CD1c-positive myeloid dendritic cell (primary cell): ENCODE results near the gene CLRN1.

ENCODE experiments used
- DNase-seq: peaks from one replicate; pipeline ENCODE4 v3.0.0-alpha.2; 2016; ENCODE audit errors: extremely low spot score

The CLRN1 gene

DNA sequence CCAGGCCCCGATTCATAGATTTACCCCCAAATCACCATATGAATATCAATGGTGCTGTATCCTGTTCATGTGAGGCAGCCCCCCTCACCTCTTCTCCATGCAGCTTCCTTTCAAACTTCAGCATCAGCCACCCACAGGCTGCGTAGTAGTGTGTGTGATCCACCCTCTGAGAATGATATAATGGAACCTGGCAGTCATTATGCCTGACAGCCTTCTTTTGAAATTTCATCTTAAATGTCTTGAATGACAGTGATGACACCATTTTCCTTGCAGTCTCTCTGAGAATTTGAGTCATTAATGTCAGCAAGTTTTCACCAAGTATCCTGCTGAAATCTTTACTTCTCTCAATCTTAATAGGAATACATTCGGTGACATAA, 3.5 kb upstream of the CLRN1 start:
- no peak for DNase-seq

DNA sequence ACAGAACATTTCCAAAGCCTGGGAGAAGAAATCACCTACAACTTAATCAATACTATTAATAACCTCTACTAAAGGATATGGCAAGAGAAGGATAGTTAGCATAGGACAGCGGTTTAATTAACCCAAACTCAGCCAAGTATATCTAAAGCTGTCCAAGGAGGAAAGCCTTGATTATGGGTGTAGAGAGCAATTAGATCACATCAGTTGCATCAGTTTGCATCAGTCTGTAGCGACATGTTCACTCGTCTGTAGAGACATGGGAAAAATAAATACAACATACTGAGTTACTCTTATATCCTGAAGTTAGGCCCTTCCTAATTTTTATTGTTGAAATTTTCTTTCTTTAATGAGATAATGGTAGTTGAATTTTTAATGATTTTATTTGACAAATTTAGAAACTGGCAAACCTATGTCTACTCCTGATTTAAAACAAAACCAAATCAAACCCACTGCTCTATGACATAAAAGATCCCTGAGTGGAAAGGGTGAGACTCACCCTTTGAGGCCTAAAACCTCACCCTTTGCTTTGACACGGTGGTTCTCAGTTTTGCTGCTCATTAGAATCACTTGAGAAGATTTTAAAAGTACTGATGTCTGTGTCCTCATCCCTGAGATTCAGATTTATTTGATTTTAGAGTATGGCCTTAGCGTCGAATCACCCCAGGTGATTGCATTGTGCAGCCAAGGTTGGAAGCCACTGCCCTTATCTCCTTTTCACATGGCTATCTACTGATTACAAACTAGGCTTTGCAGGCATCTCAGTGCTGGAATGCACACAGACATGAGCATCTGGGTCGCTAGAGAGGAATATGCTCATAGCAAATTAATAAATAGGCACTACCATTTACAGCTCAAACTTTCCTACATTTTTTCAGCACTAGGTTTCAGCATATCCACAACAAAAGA, 2.8 kb upstream of the CLRN1 start:
- DNase-seq: no peak

DNA sequence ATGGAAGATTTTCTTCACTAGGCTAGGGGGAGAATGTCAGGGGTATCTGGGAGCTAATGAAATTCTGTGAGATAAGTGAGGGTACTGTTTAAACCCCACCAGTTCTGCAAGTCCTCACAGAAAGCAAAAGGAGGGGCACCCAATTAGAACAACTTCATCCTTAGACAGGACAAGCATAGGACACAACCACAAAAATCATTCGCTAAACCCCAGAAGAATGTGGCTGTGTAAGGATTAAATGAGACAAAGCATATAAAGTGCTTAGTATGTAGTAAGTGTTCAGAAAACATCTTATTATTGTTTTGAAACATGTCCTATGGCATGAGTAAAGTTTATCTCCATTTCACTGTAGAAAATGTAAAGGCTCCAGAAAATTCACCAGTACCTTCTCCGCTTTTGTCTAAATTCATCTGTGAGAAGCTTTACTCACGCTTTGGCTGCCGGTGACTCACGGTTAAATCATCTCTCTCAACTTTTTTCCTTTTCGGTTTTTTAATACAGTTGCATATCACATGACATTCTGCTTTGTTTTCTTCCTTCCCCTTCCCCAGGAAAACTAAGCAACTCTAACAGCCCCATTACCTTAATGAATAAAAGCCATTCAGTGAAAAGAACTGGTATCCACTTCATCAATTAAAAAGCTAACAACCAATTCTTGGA, 1.7 kb downstream of the CLRN1 start:
- no peak for DNase-seq

DNA sequence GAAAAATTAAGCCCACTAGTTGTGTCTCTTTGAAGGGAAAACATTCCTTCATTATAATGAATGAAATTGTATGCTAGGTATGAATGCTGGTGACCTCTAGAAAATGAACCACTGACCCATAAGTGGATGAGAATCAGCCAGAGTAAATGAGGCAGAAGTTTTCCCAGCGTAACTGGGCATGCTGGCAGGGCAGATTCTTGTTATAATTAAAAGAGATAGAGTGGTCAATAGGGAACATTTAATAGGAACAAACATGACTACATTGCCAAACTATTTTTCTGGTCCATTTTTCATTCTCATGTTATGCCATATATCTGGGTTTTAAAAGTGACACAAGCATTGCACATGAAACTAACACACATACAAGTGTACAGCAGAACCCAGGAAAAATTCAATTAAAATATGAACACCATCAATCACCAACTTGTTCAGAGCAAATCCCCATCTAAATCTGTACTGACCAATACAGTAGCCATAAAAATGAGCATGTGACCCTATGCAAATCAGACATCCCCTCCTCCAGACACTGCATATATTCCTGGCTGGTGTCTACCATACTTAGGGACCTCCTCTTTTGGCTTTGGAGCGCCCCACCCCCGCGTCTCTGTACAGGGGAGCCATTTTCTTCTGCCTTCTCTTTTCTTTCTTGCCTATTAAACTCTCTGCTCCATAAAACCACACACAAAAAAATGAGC, 4.0 kb downstream of the CLRN1 start:
- DNase-seq: no peak

DNA sequence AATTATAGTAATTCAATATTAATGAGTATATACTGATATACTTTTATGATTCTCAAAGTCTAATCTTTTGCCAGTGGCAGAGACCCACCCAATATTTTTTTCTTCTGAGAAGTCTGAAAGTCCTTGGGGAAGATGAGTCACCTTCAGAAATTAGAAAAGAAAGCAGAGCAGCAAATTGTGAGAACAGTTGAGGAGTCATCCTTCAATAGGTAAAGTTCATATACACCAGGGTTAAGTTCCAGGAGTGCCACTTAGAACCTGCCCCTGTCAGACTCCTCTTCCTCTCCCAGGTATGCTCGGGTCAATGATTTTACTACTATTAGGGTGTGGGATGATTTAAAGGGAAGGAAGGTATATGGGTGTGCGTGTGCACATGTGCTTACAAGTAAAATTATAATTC, 7.1 kb downstream of the CLRN1 start:
- no peak for DNase-seq

DNA sequence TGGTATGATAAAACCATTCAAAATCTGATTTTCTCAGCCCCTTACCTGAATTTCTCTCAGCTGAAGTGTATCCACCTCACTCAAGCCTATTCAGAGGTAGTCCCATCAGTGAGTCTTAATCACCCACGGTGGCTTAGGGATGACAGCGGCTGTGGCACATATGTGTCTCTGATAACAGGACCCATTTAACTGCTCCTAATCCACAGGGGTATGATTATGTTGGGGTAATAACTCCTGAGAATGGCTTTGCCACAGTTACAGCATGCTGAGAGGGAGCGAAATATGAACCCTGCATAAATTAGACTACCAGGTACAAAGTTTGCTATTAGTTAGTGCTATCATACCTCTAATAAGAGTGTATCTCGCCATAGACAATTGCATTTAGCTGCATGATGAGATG, 10.6 kb downstream of the CLRN1 start:
- no peak for DNase-seq

DNA sequence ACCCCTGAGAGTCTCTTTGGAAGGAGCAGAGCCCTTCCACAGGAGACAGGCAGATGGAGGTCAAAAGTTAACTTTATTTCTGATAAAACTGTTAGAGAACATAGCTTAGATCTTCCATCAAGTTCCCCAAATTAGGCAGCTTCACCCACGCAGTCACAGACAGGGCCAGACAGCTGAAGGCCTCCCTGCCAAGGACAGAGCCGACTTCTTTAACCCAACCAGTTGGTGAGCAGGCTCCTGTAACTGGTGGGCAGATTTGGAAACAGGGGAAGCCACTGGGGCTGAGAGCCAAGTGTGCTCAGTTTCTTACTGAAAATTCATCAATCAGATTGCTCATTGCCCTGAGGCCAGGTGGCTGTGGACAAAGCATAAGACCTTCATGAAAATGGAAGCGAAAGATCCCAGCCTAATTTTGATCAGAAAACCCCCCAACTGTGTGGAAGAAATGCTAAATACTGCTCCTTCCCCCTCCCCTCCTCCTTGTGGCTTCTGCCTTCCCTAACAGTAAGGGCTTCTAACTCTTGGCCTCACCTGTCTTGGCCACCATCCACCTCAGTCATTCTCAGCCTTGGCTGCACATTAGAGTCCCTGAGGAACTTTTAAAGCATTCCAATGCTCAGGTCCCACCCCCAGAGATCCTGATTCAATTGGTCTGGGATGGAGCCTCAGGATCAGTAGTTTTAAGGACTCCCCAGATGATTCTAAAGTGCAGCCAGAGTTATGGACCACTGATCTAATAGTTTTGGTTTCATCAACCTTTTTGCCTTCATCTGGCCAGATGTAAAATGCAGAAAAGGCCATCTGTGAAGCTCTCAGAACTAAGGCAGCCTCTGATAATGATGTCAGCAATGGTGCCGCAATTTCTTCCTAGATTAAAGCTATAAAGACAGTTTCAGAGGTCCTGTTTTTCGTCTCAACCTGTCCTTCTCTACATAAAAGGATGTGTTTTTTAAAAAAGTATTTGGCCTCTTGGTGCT, 11.5 kb downstream of the CLRN1 start:
- DNase-seq: no peak

DNA sequence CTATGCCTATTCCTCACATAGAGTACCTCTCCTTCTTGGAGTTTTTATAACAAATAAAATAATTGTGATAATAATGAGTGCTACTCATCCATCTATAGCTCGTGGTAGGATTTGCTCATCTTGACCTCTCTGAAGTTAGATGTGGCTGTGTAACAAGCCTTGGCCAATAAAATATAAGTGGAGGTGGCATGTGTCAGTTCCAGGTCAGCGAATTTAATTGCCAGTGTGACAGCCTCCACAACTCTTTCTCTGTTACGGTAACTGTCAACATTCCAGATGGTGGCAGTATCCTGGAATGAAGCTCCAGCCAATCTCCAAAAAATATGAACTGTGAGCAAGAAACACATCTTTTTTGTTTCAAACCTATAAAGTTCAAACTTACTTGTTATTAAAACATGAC, 13.8 kb downstream of the CLRN1 start:
- DNase-seq: no peak

DNA sequence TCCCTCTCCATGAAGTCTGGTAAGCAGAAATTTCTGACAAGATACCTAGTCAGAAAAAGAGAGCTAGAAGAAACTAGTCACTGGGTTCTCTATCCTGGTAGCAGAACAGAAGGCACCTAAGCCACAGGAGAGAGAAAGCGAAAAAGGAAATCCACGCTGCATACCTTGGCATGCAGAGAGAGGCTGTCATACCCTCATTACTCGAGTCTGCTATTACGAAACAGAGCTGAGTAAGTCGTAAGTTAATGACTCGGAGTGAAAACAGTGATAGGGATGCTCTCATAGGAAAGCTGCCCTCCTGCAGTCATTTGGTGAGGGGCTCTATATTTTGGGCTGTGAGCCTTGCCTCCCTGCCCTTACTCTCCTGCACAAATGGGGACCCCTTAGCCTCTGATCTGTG, 16.2 kb downstream of the CLRN1 start:
- no peak for DNase-seq

DNA sequence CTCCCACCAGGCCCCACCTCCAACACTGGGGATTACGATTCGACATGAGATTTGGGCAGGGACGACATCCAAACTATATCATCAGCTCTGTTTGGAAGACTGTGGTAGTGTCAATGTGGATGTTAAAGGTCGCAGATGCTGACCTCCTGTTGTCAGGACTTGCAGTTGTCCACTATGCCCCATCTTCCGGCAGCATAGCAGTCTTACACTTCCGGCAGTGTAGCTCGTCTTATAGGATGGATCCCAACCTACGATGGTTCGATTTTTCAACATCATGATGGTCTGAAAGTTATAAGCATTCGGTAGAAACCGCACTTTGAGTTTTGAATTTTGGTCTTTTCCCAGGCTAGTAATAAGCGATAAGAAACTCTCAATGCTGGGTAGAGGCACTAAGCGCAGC, 20.6 kb downstream of the CLRN1 start:
- no peak for DNase-seq

DNA sequence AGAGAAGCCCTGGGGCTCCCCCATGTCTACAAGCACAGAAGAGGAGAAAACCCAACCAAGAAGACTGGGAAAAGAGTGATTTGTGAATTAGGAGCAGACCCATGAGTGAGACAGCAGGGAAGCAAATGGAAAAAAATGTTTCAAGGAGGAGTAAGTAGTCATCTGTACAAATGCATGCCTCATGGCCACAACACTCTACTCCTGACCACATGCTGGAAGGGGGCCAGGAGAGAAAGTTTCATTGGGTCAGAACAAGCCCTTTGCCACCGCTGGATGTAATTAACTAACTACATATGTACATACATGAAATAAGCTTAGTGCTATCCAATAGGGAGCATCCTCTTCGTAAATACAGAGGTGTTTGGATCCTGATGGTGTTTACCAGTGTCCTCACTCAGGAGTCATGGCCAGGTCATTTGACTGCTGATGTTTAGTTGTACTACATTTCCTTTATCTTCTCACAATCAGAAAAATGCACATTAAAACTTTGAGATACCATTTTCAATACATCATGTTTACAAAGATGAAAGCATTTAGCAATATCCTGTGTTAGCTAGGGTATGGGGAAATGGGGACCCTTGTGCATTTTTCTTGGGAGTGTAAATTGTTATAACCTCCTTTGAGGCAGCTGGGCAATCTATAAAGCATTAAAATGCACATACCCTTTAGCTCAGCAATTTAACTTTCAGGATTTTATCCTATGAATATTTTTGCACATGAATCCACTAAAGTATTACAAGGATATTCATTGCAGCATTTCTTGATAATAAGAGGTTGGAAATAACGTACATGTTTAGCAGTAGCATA, 27.1 kb downstream of the CLRN1 start:
- no peak for DNase-seq

DNA sequence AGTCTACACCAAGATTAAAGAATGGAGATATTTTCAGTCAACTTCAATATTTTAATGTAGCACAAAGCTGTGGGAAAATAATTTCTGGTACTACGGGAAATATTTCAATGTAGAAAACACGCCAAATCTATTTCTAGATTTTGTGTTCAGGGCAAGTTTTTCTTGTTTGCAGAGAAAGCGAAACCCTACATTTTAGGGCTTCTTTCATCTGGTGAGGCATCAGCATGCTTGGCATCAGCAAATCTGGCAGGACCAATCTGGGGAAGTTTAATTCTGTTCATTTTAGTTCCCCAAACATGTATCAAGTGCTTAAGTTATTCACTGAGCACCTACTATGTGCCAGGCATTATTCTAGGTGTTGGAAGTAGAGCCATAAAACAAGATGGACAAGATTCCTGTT, 30.3 kb downstream of the CLRN1 start:
- no peak for DNase-seq

DNA sequence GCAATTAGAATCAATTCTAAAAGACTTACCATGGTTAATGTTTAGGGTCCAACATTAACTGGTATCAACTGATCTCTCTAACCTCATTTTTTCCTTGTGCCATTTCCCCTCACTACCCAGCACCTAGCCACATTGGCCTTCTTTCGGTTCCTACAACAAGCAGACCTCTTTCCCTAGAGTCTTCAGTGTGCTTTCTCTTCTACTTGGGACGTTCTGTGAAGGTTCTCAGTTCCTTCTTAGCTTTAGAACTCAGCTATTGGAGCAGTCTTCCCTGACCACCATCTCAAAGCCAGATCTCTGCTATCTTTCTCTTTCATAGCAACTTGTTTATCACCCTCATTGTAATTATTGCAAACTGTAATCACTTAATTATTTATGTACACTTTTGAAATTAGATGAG, 35.8 kb downstream of the CLRN1 start:
- no peak for DNase-seq

DNA sequence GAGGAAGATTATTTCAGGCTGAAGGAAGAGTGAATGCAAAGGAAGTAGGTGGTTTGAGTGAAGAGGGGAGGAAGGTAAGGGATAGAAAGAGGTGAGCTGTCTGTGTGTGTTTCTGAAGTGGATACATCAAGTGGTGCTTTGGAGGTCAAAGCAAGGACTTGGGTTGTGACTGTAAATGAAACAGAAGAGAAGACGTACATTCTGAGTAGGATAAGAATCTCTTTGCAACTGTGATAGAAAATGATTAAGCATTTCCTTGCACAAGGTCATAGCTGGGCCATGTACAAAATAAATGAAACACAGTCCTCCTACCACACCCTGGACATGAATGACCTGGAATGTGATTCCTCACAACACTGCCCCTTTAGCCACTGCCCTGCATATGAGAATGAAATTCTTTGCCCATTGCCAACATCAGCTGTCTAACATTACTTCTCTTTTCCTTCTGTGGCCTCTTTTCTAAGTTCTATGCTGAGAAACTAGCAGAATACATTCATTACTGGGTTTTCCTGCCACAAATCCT, 39.0 kb downstream of the CLRN1 start:
- DNase-seq: no peak

DNA sequence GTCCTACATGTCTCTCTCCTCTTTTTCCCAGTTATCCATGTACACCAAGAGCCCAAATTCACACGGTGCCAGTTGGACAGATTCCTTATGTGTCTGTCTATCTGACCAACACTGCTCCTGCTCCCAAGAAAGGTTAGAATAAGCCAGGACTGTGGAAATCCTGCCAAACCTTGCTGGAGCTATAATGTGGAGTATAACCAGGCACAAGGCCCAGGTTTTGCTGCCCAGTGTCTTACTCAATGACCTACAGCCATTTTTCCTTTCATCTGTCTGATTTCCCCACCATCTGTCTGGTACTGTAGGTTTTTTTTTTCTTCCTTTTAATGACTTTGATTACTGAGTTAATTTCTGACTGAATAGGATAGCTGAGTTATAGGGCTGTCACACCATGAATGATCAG, 40.8 kb downstream of the CLRN1 start:
- DNase-seq: no peak

DNA sequence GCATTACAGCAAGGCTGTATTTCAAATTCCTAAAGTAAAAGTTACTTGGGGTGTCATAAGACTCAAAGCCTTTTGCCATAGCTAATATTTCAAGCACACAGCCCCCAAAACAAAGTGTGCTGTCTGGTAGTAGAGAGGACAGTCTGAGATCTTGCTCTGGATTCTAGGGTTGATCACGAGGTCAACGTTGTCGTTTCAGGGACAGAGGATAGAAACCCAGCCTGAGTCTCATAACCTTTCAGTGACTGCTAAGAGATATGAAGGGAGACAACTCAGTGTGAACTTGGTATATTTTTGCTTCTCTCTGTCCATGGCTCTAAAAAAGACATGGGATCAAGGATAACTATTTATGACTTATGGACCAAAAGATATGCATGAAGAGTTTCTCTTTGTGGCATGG, 41.7 kb downstream of the CLRN1 start:
- DNase-seq: no peak

DNA sequence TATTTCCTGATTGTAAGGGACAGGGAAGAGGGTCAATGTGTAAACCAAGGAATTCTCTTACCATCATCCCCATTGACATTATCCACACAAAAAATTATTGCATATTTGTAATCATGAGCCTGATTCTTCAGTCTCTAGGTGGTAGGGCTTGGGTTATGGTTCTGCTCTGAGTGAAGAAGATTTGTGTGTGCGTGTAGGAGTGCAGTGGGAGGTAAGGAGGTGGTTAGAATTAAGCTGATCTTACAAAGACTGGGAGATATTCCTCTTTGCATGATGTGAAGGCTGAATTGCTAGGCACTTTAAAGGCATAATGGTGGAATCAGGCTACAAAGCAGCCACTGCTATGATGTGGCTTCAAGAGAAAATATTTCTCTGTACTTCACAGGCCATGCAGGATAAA, 44.3 kb downstream of the CLRN1 start:
- no peak for DNase-seq

DNA sequence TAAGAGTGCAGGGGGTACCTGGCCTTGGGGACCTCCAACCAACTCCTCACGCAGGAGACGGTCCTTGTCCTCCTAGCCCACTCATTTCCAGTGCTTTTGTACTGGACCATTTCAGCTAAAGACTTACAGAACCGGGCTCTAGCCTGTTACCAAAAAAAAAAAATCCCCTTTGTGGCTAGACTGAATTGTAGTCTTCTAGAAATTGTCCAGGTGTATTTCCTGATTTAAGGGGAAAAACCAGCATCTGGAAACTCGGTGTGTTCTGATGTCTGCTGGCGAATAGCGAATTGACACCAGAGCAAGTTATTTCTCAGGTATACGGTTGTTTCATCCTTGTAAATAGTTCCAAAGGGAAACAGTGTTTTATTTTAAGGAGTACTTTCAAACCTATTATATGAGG, 46.2 kb downstream of the CLRN1 start:
- no peak for DNase-seq

DNA sequence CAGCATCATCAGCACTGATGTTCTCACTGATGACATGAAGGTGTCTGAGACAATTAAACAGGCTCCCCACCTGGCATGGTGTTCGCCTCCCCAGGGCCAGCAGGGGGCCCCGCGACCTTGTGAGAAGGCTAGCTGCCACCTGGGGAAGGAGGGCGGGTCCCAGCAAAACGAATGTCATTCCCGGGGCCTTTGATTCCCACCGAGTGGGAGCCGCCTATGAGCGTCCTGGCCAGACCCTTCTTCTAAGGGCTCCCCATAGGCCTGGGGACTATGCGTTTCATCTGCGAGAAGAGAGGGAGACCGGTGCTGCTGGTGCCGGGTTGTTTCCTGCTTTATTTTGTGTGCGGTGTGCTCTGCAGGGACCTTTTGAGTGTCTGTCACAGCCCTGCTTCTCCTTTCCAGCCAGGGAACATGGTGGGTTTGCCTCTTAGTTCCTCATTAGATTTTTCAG, 46.8 kb downstream of the CLRN1 start:
- DNase-seq: peak; percentile 60

DNA sequence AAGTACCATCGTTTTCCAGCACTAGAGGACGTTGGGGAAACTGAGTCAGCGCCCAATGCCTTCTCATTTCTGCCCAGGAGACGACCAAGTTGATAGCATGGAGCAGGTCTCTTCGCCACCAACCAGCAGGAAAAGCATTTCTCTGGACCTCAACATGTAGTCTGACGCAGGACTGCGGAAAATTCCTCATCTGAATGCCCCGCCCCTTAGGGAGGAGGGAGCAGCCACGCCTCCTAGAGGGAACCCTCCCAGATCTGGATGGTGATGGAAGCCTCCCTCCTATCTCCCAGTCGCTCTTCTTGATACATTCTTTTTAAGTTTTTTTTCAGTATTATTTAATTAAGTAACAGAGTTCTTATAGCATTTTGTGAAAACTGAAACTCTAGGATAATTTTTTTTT, 49.9 kb downstream of the CLRN1 start:
- DNase-seq: no peak

DNA sequence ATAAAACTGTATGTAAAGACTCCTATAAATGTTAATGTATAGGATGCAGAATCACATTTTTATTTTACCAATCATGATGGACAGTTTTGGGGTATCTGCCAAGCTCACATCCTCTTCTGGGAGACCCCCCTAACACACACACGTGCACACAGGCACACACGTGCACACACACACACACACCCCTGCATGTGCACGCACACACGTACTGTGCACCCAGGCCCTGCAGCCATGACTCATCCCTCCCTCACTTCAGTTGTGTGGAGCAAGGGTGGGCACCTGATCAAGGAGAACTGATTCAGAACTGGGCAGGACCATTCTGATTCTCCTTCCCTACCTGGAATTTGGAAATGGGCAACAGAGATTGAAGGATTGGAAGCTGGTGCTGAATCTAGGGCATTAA, 51.3 kb downstream of the CLRN1 start:
- no peak for DNase-seq
